HCT116 (cell line): ENCODE results near the gene CNST. TPM values are rescaled to one million over a fixed set of nuclear protein-coding genes. Genes with fewer than 3 reads are reported as not detected.

Experiments
- ATAC-seq: fragments of 200-7000 bp; cut with Tn5 transposase; 2 replicates; pipeline ENCODE4 v1.9.1; 2020; ENCODE audit warnings: mild to moderate bottlenecking, moderate library complexity
- BruUV-seq: library from RNA; stranded (reverse); fragments of 400-500 nt; replicated peaks from 2 replicates; lab custom pipeline; 2021; lab: Mats Ljungman, UMichigan
- CTCF ChIA-PET: fragments of 300-600 bp; sonication (Branson Sonifier 250); formaldehyde crosslinking; loops from one replicate; lab custom pipeline; 2021; ENCODE audit warnings: antibody characterized with exemption; lab: Charles Lee
- POLR2A ChIA-PET: fragments of 300-600, 350-600 bp; sonication (Branson Sonifier 250); formaldehyde crosslinking; loops from one replicate; lab custom pipeline; 2021; ENCODE audit warnings: antibody characterized with exemption; lab: Charles Lee
- RAD21 ChIA-PET, 2 experiments: fragments of 300-600 bp; sonication (Branson Sonifier 250); formaldehyde crosslinking; loops; one replicate each; lab custom pipeline; 2023; ENCODE audit warnings: low total read pairs in 2 of 2; ENCODE audit not compliant: uncharacterized antibody in 2 of 2, unreplicated experiment in 2 of 2, low non-redundant PET in 1 of 2; lab: Charles Lee
- DNase-seq: peaks from one replicate; pipeline ENCODE4 v3.0.0-alpha.2; 2010; ENCODE audit warnings: low read depth, low spot score
- H2AFZ ChIP-seq: fragments of 200-600 bp; shearing (Covaris generic), sonication (generic); 2 replicates; pipeline ENCODE4 v1.6.1; 2017; ENCODE audit warnings: low read depth, mixed run types, mixed read lengths, antibody characterized with exemption, low read length; ENCODE audit not compliant: poor library complexity, severe bottlenecking
- H3K27ac ChIP-seq: 2 replicates; pipeline ENCODE4 v1.5.1; 2012; ENCODE audit warnings: low read depth, low read length
- H3K27me3 ChIP-seq: fragments of 200-600 bp; sonication (generic); 2 replicates; pipeline ENCODE4 v1.6.1; 2016; ENCODE audit warnings: mixed run types, low read length, mixed read lengths; ENCODE audit not compliant: insufficient read depth
- H3K36me3 ChIP-seq, 2 experiments: fragments of 200-500 bp in 1 of 2; fragments of 200-600 bp in 1 of 2; sonication (Bioruptor generic) in 1 of 2; sonication (generic) in 1 of 2; 2 replicates each; pipeline versions ENCODE4 v1.5.1 to v1.6.1; 2014 to 2016; ENCODE audit warnings: low read length in 2 of 2, inconsistent platforms in 1 of 2, mixed read lengths in 1 of 2, mixed run types in 1 of 2; ENCODE audit not compliant: insufficient read depth in 2 of 2, control insufficient read depth in 1 of 2
- H3K4me1 ChIP-seq, 2 experiments: fragments of 200-600 bp in 1 of 2; sonication (generic) in 1 of 2; 2 replicates each; pipeline versions ENCODE4 v1.5.1 to v1.6.1; 2012 to 2017; ENCODE audit warnings: low read length in 2 of 2, inconsistent platforms in 1 of 2, mild to moderate bottlenecking in 1 of 2, mixed read lengths in 1 of 2, mixed run types in 1 of 2, moderate library complexity in 1 of 2; ENCODE audit not compliant: insufficient read depth in 2 of 2, control insufficient read depth in 1 of 2
- H3K4me2 ChIP-seq: fragments of 200-600 bp; sonication (generic); 2 replicates; pipeline ENCODE4 v1.6.1; 2017; ENCODE audit warnings: mixed run types, low read length, mixed read lengths
- H3K4me3 ChIP-seq, 2 experiments: fragments of 200-600 bp in 1 of 2; sonication (generic) in 1 of 2; replicated peaks in 1 of 2; 2 replicates each; pipeline ENCODE4 v1.5.1; 2011 to 2016; ENCODE audit warnings: low read length in 2 of 2, control low read depth in 1 of 2, low read depth in 1 of 2, mild to moderate bottlenecking in 1 of 2, mixed read lengths in 1 of 2, mixed run types in 1 of 2
- H3K79me2 ChIP-seq: fragments of 200-600 bp; sonication (generic); 2 replicates; pipeline ENCODE4 v1.6.1; 2017; ENCODE audit warnings: mild to moderate bottlenecking, mixed run types, low read length, moderate library complexity, mixed read lengths; ENCODE audit not compliant: insufficient read depth
- H3K9ac ChIP-seq: fragments of 200-600 bp; sonication (generic); 2 replicates; pipeline ENCODE4 v1.6.1; 2016; ENCODE audit warnings: low read length, mixed read lengths
- H3K9me2 ChIP-seq: fragments of 200-600 bp; sonication (generic), shearing (Covaris generic); 2 replicates; pipeline ENCODE4 v1.6.1; 2017; ENCODE audit warnings: mixed run types, mild to moderate bottlenecking, moderate library complexity; ENCODE audit not compliant: insufficient read depth
- H3K9me3 ChIP-seq, 2 experiments: fragments of 200-500 bp in 1 of 2; fragments of 200-600 bp in 1 of 2; sonication (Bioruptor generic) in 1 of 2; sonication (generic) in 1 of 2; 2 replicates each; pipeline ENCODE4 v1.6.1; 2014 to 2017; ENCODE audit warnings: low read length in 2 of 2, mixed read lengths in 2 of 2, inconsistent platforms in 1 of 2, low read depth in 1 of 2, mild to moderate bottlenecking in 1 of 2, mixed run types in 1 of 2, moderate library complexity in 1 of 2; ENCODE audit not compliant: control insufficient read depth in 1 of 2, insufficient read depth in 1 of 2
- H4K20me1 ChIP-seq: fragments of 200-600 bp; sonication (generic), shearing (Covaris generic); 2 replicates; pipeline ENCODE4 v1.6.1; 2017; ENCODE audit warnings: mixed run types, mild to moderate bottlenecking, moderate library complexity; ENCODE audit not compliant: insufficient read depth
- ATF3 ChIP-seq: IDR thresholded peaks from 2 replicates; pipeline ENCODE4 v1.6.1; 2012
- CBX3 ChIP-seq: IDR thresholded peaks from 2 replicates; pipeline ENCODE4 v1.6.1; 2012; ENCODE audit warnings: low read depth
- CEBPB ChIP-seq: IDR thresholded peaks from 2 replicates; pipeline ENCODE4 v1.6.1; 2012; ENCODE audit warnings: low read depth
- EGR1 ChIP-seq: IDR thresholded peaks from 2 replicates; pipeline ENCODE4 v1.6.1; 2012; ENCODE audit warnings: low read depth
- EZH2 ChIP-seq: fragments of 200-600 bp; sonication (generic); IDR thresholded peaks from 2 replicates; pipeline ENCODE4 v1.6.1; 2017; ENCODE audit warnings: antibody characterized with exemption, mixed run types
- EZH2phosphoT487 ChIP-seq: fragments of 200-600 bp; IDR thresholded peaks from 2 replicates; pipeline ENCODE4 v1.6.1; 2018; ENCODE audit warnings: antibody characterized with exemption, borderline replicate concordance
- FOSL1 ChIP-seq: IDR thresholded peaks from 2 replicates; pipeline ENCODE4 v1.6.1; 2012; ENCODE audit warnings: low read depth
- JUND ChIP-seq: IDR thresholded peaks from 2 replicates; pipeline ENCODE4 v1.6.1; 2012
- MAX ChIP-seq: IDR thresholded peaks from 2 replicates; pipeline ENCODE4 v1.6.1; 2012
- POLR2AphosphoS5 ChIP-seq: IDR thresholded peaks from 2 replicates; pipeline ENCODE4 v1.6.1; 2011; ENCODE audit warnings: mild to moderate bottlenecking, low read depth, low read length, moderate library complexity
- RAD21 ChIP-seq: IDR thresholded peaks from 2 replicates; pipeline ENCODE4 v1.6.1; 2012; ENCODE audit warnings: low read depth, mild to moderate bottlenecking
- REST ChIP-seq: IDR thresholded peaks from 2 replicates; pipeline ENCODE4 v1.6.1; 2012; ENCODE audit warnings: low read depth
- SIN3A ChIP-seq: IDR thresholded peaks from 2 replicates; pipeline ENCODE4 v1.6.1; 2012; ENCODE audit warnings: low read depth
- SP1 ChIP-seq: IDR thresholded peaks from 2 replicates; pipeline ENCODE4 v1.6.1; 2012; ENCODE audit warnings: low read depth
- SRF ChIP-seq: IDR thresholded peaks from 2 replicates; pipeline ENCODE4 v1.6.1; 2012; ENCODE audit warnings: low read depth
- TCF7L2 ChIP-seq: IDR thresholded peaks from 2 replicates; pipeline ENCODE4 v1.7.0; 2011; ENCODE audit warnings: borderline replicate concordance, inconsistent platforms; ENCODE audit not compliant: insufficient read depth, insufficient read length; ENCODE audit errors: extremely low read depth
- ZFX ChIP-seq: fragments of 450-650 bp; IDR thresholded peaks from 2 replicates; pipeline ENCODE4 v1.6.1; 2017
- ZNF274 ChIP-seq: fragments of 200-500 bp; sonication (Bioruptor generic); IDR thresholded peaks from 2 replicates; pipeline ENCODE4 v1.6.1; 2014; ENCODE audit warnings: mild to moderate bottlenecking, low read depth, low read length, inconsistent platforms
- intact Hi-C: fragments of 100-400 bp; cut with micrococcal nuclease; formaldehyde crosslinking; loops from 2 replicates; pipeline ENCODE4 v1.10.0; 2022
- total RNA-seq: library from RNA; stranded (reverse); gene quantifications from one replicate; pipeline ENCODE4 v1.2.1, GENCODE V29; 2021; ENCODE audit not compliant: unreplicated experiment

Gene CNST
- total RNA-seq, 1 experiment from 2014 or later, result 13.5 TPM

- RAD21 ChIA-PET, result no interaction called here
- H3K9me3 ChIP-seq, result no peaks in the 10 kb centered on the region
- POLR2A ChIA-PET, result no interaction called here
- H3K27me3 ChIP-seq, result no peaks in the 10 kb centered on the region
- no peaks in the 10 kb centered on the region for H3K9me2 ChIP-seq
- no peak for ATAC-seq
- BruUV-seq, result no TSS peak
- H3K4me2 ChIP-seq, result no peak overlapping the region
- no peak overlapping the region for H3K9ac ChIP-seq
- no peaks in the 10 kb centered on the region for H4K20me1 ChIP-seq
- H3K36me3 ChIP-seq, result peaks cover 24 to 37% of the 10 kb centered on the region in 2 experiments
- no peak for DNase-seq
- intact Hi-C loops, result no loop called here
- no peak overlapping the region for H3K4me3 ChIP-seq
- CTCF ChIA-PET, result no interaction called here
- H3K4me1 ChIP-seq, result no peaks in the 10 kb centered on the region
- H3K27ac ChIP-seq, result no peak overlapping the region
- H3K79me2 ChIP-seq, result peaks cover 7% of the 10 kb centered on the region; the same call in 1 of the 2 replicates
- TF ChIP-seq EZH2phosphoT487, result no peak
- TF ChIP-seq POLR2AphosphoS5, result no peak
- no peak for TF ChIP-seq ZNF274
- TF ChIP-seq SRF, result no peak
- no peak for TF ChIP-seq SIN3A
- TF ChIP-seq TCF7L2, result no peak
- no peak for TF ChIP-seq CEBPB
- TF ChIP-seq EGR1, result no peak
- no peak for TF ChIP-seq FOSL1
- no peak for TF ChIP-seq CBX3
- no peak for TF ChIP-seq ZFX
- TF ChIP-seq RAD21, result no peak
- TF ChIP-seq, all 23 proteins: peak for 0
- no peak overlapping the region for H2AFZ ChIP-seq
Observed at GRCh38 chr1:246544001-246544400, 22.3 kb upstream of the CNST start.

- H3K36me3 ChIP-seq, result peaks cover 5 to 12% of the 10 kb centered on the region in 2 experiments; a peak in 3 of 4 replicates
- H3K79me2 ChIP-seq, result peaks cover 43% of the 10 kb centered on the region
- no peaks in the 10 kb centered on the region for H3K9me2 ChIP-seq
- H2AFZ ChIP-seq, result no peak overlapping the region
- no peaks in the 10 kb centered on the region for H3K9me3 ChIP-seq
- DNase-seq (no peak), ATAC-seq (no peak)
- H3K9ac ChIP-seq, result no peak overlapping the region
- POLR2A ChIA-PET, result no interaction called here
- CTCF ChIA-PET, result no interaction called here
- H3K27me3 ChIP-seq, result no peaks in the 10 kb centered on the region
- H3K4me3 ChIP-seq, result no peak overlapping the region
- no peak overlapping the region for H3K27ac ChIP-seq
- H4K20me1 ChIP-seq, result no peaks in the 10 kb centered on the region
- intact Hi-C loops, result no loop called here
- no TSS peak for BruUV-seq
- no peak overlapping the region for H3K4me2 ChIP-seq
- RAD21 ChIA-PET, result no interaction called here
- no peaks in the 10 kb centered on the region for H3K4me1 ChIP-seq
- TF ChIP-seq ATF3 (no peak), REST (no peak), ZNF274 (no peak), SP1 (no peak), CBX3 (no peak), JUND (no peak), ZFX (no peak), EZH2 (no peak), MAX (no peak)
Observed at GRCh38 chr1:246549665-246550064, 16.6 kb upstream of the CNST start.
